GM12878 (cell line): ENCODE results near the gene TCF25. TPM values are rescaled to one million over a fixed set of nuclear protein-coding genes. Genes with fewer than 3 reads are reported as not detected.

ENCODE experiments used
- BHLHE40 ChIP-seq, 2 experiments: fragments of 450-650 bp in 1 of 2; IDR thresholded peaks; 2 replicates each; pipeline ENCODE4 v1.6.1; 2011 to 2017; ENCODE audit warnings: low read depth in 2 of 2, borderline replicate concordance in 1 of 2, improper control_type of control experiment in 1 of 2, low read length in 1 of 2, mild to moderate bottlenecking in 1 of 2
- EED ChIP-seq: sonication (generic); IDR thresholded peaks from 2 replicates; pipeline ENCODE4 v1.6.1; 2016; ENCODE audit warnings: antibody characterized with exemption, low read depth
- ELK1 ChIP-seq: IDR thresholded peaks from 2 replicates; pipeline ENCODE4 v1.6.1; 2012; ENCODE audit warnings: low read depth, low read length, improper control_type of control experiment
- PKNOX1 ChIP-seq: fragments of 450-650 bp; IDR thresholded peaks from 2 replicates; pipeline ENCODE4 v1.6.1; 2016; ENCODE audit warnings: mild to moderate bottlenecking
- TCF3 ChIP-seq: IDR thresholded peaks from 2 replicates; pipeline ENCODE4 v1.6.1; 2012; ENCODE audit warnings: low read depth, mild to moderate bottlenecking, low read length, borderline replicate concordance; ENCODE audit not compliant: insufficient read depth
- ZNF687 ChIP-seq: fragments of 450-650 bp; IDR thresholded peaks from 2 replicates; pipeline ENCODE4 v1.6.1; 2017; ENCODE audit warnings: mild to moderate bottlenecking, moderate library complexity
- polyA plus RNA-seq, 11 experiments: library from polyadenylated mRNA; depleted of rRNA in 4 of 11; unstranded in 6 of 11; stranded (reverse) in 5 of 11; fragments of >200 nt; fragmentation: Nextera tagmentation in 4 of 11; fragmentation: Illumina TruSeq in 1 of 11; extraction: Ambion mirVana in 4 of 11; extraction: Trizol in 1 of 11; gene quantifications; 1 replicate in 1 of 11; 2 replicates in 10 of 11; pipeline versions ENCODE4 v1.2.1 to v1.2.3, GENCODE V29; 2011 to 2016; ENCODE audit warnings: inconsistent platforms in 2 of 11, missing spikeins in 2 of 11, low read depth in 1 of 11
- total RNA-seq, 4 experiments: library from RNA; depleted of rRNA in 3 of 4; stranded (reverse); fragments of >200 nt in 3 of 4; fragmentation: Illumina TruSeq in 1 of 4; extraction: Trizol in 1 of 4; gene quantifications; 2 replicates each; pipeline versions ENCODE4 v1.2.1 to v1.2.3, GENCODE V29; 2013 to 2021
- TF ChIP-seq, protein P1 (sequence below): fragments of 450-650 bp; formaldehyde crosslinking; IDR thresholded peaks from 2 replicates; pipeline ENCODE4 v1.4.0; 2020; ENCODE audit warnings: mild to moderate bottlenecking, moderate library complexity

TCF25 gene
- total and polyA plus RNA-seq, 10 of the 15 experiments (the other 5 are each of a cell fraction or from before 2014, with no cell fraction given): 8.4 to 130 (median 89.4) TPM

DNA sequence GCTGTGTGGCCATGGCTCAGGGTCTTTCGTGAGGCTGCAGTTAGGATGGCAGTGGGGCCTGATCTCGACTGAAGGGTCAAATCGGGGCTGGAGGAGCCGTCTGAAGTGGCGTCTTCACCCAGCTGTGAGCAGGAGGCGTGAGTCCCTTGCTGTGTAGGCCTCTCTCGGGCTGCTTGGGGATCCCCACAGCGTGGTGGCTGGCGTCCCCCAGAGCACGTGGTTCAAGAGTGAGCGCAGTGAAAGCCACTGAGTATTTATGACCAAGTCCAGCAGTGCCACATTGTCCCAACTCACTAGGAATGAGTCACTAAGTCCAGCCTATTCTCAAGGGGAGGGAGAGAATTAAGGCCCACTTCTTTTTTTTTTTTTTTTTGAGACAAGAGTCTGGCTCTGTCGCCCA lies 11.7 kb upstream of the TCF25 start (continued):
- no peak for TF ChIP-seq PKNOX1
- peak in 1 of 2 experiments; percentile 28; a peak in 1 of 4 replicates for TF ChIP-seq BHLHE40 (IDR thresholded peaks at IDR 0.05; ENCODE audit: borderline replicate concordance in 1 of 2, low read depth in 2 of 2, low read length in 1 of 2)
- TF ChIP-seq TCF3: no peak
- peak; percentile 60; the same call in 1 of the 2 replicates for TF ChIP-seq ZNF687
- no peak for TF ChIP-seq ELK1
- TF ChIP-seq, protein P1, sequence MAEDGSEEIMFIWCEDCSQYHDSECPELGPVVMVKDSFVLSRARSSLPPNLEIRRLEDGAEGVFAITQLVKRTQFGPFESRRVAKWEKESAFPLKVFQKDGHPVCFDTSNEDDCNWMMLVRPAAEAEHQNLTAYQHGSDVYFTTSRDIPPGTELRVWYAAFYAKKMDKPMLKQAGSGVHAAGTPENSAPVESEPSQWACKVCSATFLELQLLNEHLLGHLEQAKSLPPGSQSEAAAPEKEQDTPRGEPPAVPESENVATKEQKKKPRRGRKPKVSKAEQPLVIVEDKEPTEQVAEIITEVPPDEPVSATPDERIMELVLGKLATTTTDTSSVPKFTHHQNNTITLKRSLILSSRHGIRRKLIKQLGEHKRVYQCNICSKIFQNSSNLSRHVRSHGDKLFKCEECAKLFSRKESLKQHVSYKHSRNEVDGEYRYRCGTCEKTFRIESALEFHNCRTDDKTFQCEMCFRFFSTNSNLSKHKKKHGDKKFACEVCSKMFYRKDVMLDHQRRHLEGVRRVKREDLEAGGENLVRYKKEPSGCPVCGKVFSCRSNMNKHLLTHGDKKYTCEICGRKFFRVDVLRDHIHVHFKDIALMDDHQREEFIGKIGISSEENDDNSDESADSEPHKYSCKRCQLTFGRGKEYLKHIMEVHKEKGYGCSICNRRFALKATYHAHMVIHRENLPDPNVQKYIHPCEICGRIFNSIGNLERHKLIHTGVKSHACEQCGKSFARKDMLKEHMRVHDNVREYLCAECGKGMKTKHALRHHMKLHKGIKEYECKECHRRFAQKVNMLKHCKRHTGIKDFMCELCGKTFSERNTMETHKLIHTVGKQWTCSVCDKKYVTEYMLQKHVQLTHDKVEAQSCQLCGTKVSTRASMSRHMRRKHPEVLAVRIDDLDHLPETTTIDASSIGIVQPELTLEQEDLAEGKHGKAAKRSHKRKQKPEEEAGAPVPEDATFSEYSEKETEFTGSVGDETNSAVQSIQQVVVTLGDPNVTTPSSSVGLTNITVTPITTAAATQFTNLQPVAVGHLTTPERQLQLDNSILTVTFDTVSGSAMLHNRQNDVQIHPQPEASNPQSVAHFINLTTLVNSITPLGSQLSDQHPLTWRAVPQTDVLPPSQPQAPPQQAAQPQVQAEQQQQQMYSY: no peak
- TF ChIP-seq EED: no peak
